HG03460 (cell line): ENCODE measurements around the gene ATN1.
A peak's percentile ranks its signal among the peaks of the same experiment; 100 is the strongest.

Experiments
- ATAC-seq: cut with Tn5 transposase; IDR thresholded peaks from one replicate; pipeline ENCODE4 v1.9.1; 2021; ENCODE audit not compliant: unreplicated experiment

Gene ATN1

GRCh38 chr12:6925540-6926279 is 2.0 kb upstream of the ATN1 start:
- ATAC-seq: no peak

GRCh38 chr12:6928022-6928702 is 403 bp downstream of the ATN1 start:
- no peak for ATAC-seq

- no peak for ATAC-seq
Measured at GRCh38 chr12:6928703-6929407, 1.1 kb downstream of the ATN1 start.

- ATAC-seq: no peak
Measured at GRCh38 chr12:6929466-6930452, 2.0 kb downstream of the ATN1 start.

- ATAC-seq: no peak
Measured at GRCh38 chr12:6932766-6933165, 5.0 kb downstream of the ATN1 start.

- no peak for ATAC-seq
Measured at GRCh38 chr12:6934110-6934509, 6.4 kb downstream of the ATN1 start.

- no peak for ATAC-seq
Measured at GRCh38 chr12:6935371-6936193, 7.8 kb downstream of the ATN1 start.

- ATAC-seq: no peak
Measured at GRCh38 chr12:6936194-6936635, 8.5 kb downstream of the ATN1 start.

- ATAC-seq: peak; percentile 11
Measured at GRCh38 chr12:6936636-6937480, 9.1 kb downstream of the ATN1 start.

- peak; percentile 86 for ATAC-seq
Measured at GRCh38 chr12:6937481-6938352, 10.0 kb downstream of the ATN1 start.

- no peak for ATAC-seq
Measured at GRCh38 chr12:6938353-6939190, 10.8 kb downstream of the ATN1 start.

- no peak for ATAC-seq
Measured at GRCh38 chr12:6939191-6939540, 11.4 kb downstream of the ATN1 start.

GRCh38 chr12:6941267-6941666 is 13.5 kb downstream of the ATN1 start:
- ATAC-seq: no peak

- ATAC-seq: no peak
Measured at GRCh38 chr12:6941782-6942181, 14.0 kb downstream of the ATN1 start.

GRCh38 chr12:6942331-6942665 is 14.5 kb downstream of the ATN1 start:
- no peak for ATAC-seq

GRCh38 chr12:6943389-6943721 is 15.6 kb downstream of the ATN1 start:
- ATAC-seq: peak; percentile 31

GRCh38 chr12:6943722-6944380 is 16.1 kb downstream of the ATN1 start, which contains the start of the genes C12orf57 and RNU7-1:
Gene C12orf57 (plus strand): TSS chr12:6944022. CDS start chr12:6944122, 100 bp downstream.
Gene RNU7-1 (plus strand): TSS chr12:6943816.
- peak; percentile 30 for ATAC-seq
